Uterus (tissue), 4 donors: ENCODE measurements around the gene RNPS1. TPM values are rescaled to one million over a fixed set of nuclear protein-coding genes. Genes with fewer than 3 reads are reported as not detected.

Experiments
- DNase-seq, 2 donors: peaks; one replicate each; pipeline ENCODE4 v3.0.0-alpha.2; 2019 to 2020
- H3K27ac ChIP-seq, 2 donors: fragments of 200-600 bp; sonication (generic); 1 replicate in 1 of 2; 2 replicates in 1 of 2; pipeline ENCODE4 v1.5.1; 2016 to 2018
- H3K27me3 ChIP-seq, 2 donors: fragments of 200-600 bp; sonication (generic); one replicate each; pipeline ENCODE4 v1.5.1; 2018 to 2019; ENCODE audit warnings: control low read depth in 1 of 2
- H3K36me3 ChIP-seq, 2 donors: fragments of 200-600 bp; sonication (generic); one replicate each; pipeline ENCODE4 v1.5.1; 2019; ENCODE audit warnings: control low read depth in 1 of 2
- H3K4me1 ChIP-seq, 2 donors: fragments of 200-600 bp; sonication (generic); one replicate each; pipeline ENCODE4 v1.5.1; 2018 to 2019; ENCODE audit warnings: control low read depth in 1 of 2
- H3K4me3 ChIP-seq, 2 donors: fragments of 200-600 bp; sonication (generic); 1 replicate in 1 of 2; 2 replicates in 1 of 2; pipeline ENCODE4 v1.5.1; 2018 to 2019; ENCODE audit warnings: mild to moderate bottlenecking in 1 of 2
- H3K9me3 ChIP-seq, 2 donors: fragments of 200-600 bp; sonication (generic); one replicate each; pipeline ENCODE4 v1.5.1; 2019; ENCODE audit warnings: control low read depth in 1 of 2
- POLR2A ChIP-seq, 2 donors: fragments of 450-650 bp; IDR thresholded peaks; one replicate each; pipeline ENCODE4 v1.6.1; 2016; ENCODE audit warnings: antibody characterized with exemption in 2 of 2, mild to moderate bottlenecking in 1 of 2, moderate library complexity in 1 of 2
- intact Hi-C: fragments of 100-400 bp; cut with DNase I; formaldehyde crosslinking; loops from one replicate; pipeline ENCODE4 v1.15.1; 2023; ENCODE audit warnings: low total_unique reads
- total RNA-seq, 4 donors: library from RNA; depleted of rRNA in 3 of 4; stranded (reverse); fragments of >200 nt in 3 of 4; gene quantifications; one replicate each; pipeline versions ENCODE4 v1.1.0 to v1.2.4, GENCODE V29; 2014 to 2023
- TF ChIP-seq, protein P1 (sequence below), 4 experiments: fragments of 200-600 bp in 2 of 4; fragments of 450-650 bp in 2 of 4; sonication (generic) in 2 of 4; IDR thresholded peaks; one replicate each; pipeline ENCODE4 v1.5.1; 2016 to 2019; ENCODE audit warnings: antibody characterized with exemption in 4 of 4, mild to moderate bottlenecking in 2 of 4, moderate library complexity in 1 of 4
- donor health status: DM: yes; HTN: yes; CAD: no.

Gene RNPS1
- total RNA-seq, 4 donors from 2014 or later: 36.1 to 175 (median 85.5) TPM

DNA sequence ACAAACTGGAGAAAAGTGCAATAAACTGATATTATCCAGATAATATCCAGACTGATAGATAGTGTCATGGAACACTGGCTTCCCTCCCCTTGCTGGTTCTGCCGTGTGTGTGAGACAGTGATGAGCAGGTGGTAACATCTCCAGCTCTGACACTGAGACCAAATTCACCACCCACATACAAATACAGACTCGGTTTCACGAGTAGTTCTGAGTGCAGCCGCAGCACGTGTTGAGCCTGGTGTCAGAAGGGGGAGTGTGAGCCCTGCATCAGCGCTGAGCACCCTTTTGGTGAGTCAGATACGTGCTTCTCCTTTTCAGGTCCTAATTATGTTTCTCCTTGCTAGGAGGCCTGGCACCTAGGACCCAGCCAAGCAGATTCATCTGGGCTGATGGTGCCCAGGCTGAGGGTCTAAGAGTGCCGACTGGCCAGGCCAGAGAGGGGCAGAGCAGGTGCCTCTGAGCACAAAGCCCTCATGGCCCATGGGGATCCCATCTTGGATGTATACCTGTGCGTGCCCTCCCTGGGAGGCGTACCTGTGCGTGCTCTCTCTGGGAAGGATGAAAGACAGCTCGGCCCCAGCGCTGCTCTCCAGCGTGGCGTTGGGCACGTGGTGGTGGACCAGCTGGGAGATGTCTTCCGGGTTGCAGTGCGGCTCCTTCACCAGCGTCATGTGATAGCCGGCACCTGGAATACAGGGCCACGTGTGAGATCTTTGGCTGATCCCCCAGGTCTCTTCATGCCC, 27.3 kb upstream of the RNPS1 start:
- H3K36me3 ChIP-seq: no peaks in the 10 kb centered on the region
- no peak overlapping the region for H3K27ac ChIP-seq
- DNase-seq: no peak
- no peaks in the 10 kb centered on the region for H3K27me3 ChIP-seq
- no peak for TF ChIP-seq POLR2A (IDR thresholded peaks at IDR 0.05)
- TF ChIP-seq, protein P1, sequence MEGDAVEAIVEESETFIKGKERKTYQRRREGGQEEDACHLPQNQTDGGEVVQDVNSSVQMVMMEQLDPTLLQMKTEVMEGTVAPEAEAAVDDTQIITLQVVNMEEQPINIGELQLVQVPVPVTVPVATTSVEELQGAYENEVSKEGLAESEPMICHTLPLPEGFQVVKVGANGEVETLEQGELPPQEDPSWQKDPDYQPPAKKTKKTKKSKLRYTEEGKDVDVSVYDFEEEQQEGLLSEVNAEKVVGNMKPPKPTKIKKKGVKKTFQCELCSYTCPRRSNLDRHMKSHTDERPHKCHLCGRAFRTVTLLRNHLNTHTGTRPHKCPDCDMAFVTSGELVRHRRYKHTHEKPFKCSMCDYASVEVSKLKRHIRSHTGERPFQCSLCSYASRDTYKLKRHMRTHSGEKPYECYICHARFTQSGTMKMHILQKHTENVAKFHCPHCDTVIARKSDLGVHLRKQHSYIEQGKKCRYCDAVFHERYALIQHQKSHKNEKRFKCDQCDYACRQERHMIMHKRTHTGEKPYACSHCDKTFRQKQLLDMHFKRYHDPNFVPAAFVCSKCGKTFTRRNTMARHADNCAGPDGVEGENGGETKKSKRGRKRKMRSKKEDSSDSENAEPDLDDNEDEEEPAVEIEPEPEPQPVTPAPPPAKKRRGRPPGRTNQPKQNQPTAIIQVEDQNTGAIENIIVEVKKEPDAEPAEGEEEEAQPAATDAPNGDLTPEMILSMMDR (IDR thresholded peaks at IDR 0.05): no peak
- intact Hi-C loops: no loop called here
- H3K9me3 ChIP-seq: no peaks in the 10 kb centered on the region
- H3K4me3 ChIP-seq: no peak overlapping the region
- no peaks in the 10 kb centered on the region for H3K4me1 ChIP-seq

DNA sequence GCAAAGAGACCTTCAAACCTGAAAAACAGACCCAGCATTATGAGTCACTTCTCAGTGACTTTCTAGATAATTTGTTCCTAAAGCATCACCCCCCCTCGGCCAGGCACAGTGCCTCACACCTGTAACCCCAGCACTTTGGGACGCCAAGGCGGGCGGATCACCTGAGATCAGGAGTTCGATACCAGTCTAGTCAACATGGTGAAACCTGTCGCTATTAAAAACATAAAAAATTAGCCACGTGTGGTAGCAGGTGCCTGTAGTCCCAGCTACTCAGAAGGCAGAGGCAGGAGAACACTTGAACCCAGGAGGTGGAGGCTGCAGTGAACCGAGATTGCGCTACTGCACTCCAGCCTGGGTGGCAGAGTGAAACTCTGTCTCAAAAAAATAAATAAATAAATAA, 24.3 kb upstream of the RNPS1 start:
- DNase-seq: no peak
- no peaks in the 10 kb centered on the region for H3K36me3 ChIP-seq
- H3K4me3 ChIP-seq: no peak overlapping the region
- TF ChIP-seq POLR2A (IDR thresholded peaks at IDR 0.05): no peak
- TF ChIP-seq, protein P1 (IDR thresholded peaks at IDR 0.05): no peak
- no peaks in the 10 kb centered on the region for H3K4me1 ChIP-seq
- no peaks in the 10 kb centered on the region for H3K27me3 ChIP-seq
- H3K27ac ChIP-seq: no peak overlapping the region
- no peaks in the 10 kb centered on the region for H3K9me3 ChIP-seq
- intact Hi-C loops: no loop called here

DNA sequence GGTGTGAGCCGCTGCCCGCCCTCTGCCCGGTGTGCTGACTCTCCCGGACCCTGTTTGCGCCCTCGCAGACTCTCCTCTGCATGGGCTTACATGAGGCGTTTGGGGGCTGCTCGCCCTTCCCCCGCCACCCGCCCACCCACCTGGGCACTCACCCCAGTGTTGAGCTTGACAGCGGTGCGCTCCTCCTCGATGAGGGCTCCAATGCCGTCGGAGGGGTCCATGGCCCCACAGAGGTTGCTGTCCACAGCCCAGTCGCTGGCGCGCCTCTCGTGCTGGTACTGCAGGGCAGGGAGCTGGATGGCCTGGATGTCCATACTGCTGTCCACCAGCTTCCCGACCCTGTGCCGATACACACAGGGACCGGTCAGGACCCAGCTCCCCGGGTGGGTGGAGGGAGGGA, 21.4 kb upstream of the RNPS1 start:
- Histone ChIP-seq H3K27ac (no peak overlapping the region), H3K36me3 (no peaks in the 10 kb centered on the region), H3K27me3 (no peaks in the 10 kb centered on the region), H3K4me3 (no peak overlapping the region), H3K9me3 (no peaks in the 10 kb centered on the region), H3K4me1 (no peaks in the 10 kb centered on the region)
- TF ChIP-seq, protein P1 (IDR thresholded peaks at IDR 0.05): no peak
- TF ChIP-seq POLR2A (IDR thresholded peaks at IDR 0.05): no peak
- DNase-seq: no peak
- intact Hi-C loops: no loop called here

DNA sequence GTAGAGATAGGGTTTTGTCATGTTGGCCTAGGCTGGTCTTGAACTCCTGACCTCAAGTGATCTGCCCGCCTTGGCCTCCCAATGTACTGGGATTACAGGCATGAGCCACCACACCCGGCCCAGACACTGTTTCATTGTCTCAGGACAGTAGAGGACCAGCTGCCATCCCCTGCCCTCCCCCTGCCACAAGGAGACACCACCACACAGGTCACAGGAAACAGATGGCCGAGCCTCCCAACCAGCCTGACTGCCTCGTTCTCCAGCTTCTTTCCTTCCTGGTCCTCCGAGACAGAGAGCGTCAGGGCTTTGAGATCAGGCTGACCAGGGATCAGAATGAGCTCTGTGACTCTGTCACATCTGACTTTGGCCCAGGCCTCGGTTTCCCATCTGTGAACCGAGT, 20.8 kb upstream of the RNPS1 start:
- no peak overlapping the region for H3K27ac ChIP-seq
- TF ChIP-seq, protein P1 (IDR thresholded peaks at IDR 0.05): no peak
- TF ChIP-seq POLR2A (IDR thresholded peaks at IDR 0.05): no peak
- no peaks in the 10 kb centered on the region for H3K4me1 ChIP-seq
- no peaks in the 10 kb centered on the region for H3K27me3 ChIP-seq
- H3K36me3 ChIP-seq: no peaks in the 10 kb centered on the region
- no peak overlapping the region for H3K4me3 ChIP-seq
- DNase-seq: no peak
- intact Hi-C loops: no loop called here
- H3K9me3 ChIP-seq: no peaks in the 10 kb centered on the region

DNA sequence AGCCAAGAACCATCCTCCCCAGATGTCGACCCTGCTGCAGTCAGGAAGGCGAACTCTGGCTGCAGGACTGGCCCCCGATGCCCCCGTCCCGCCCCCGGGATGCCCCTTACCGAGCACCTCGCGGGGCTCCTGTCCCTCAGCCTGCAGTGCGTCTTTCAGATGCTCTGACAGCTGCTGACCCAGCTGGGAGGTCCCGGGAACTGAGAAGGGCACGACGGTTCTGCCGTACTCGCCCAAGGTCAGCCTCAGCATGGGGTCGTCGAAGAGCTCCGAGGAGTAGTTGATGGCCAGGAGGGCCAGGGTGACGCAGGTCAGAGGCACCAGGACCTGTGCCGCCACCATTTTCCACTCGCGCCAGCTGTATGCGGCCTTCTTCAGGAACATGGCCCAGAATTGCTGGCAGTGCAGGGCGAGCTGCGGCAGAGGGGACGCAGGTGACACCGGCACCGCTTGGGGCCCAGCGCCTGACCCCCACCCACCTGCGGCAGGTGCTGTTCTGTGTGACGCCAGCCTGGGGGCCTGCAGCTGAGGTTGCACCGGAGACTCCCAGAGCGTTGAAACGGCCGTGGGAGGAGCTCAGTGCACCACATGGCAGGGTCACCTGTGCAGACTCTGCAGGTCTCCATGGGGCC, 20.1 kb upstream of the RNPS1 start:
- no peaks in the 10 kb centered on the region for H3K36me3 ChIP-seq
- intact Hi-C loops: no loop called here
- H3K4me3 ChIP-seq: no peak overlapping the region
- no peaks in the 10 kb centered on the region for H3K27me3 ChIP-seq
- H3K4me1 ChIP-seq: no peaks in the 10 kb centered on the region
- no peak for DNase-seq
- no peak for TF ChIP-seq POLR2A (IDR thresholded peaks at IDR 0.05)
- TF ChIP-seq, protein P1 (IDR thresholded peaks at IDR 0.05): no peak
- no peaks in the 10 kb centered on the region for H3K9me3 ChIP-seq
- no peak overlapping the region for H3K27ac ChIP-seq
